Measurements from ENCODE around the gene VSTM4.

The VSTM4 gene

GRCh38 chr10:49117376-49118070, 2.2 kb upstream of the VSTM4 start:
- DNase-seq: no peak

GRCh38 chr10:49116509-49117375, 1.4 kb upstream of the VSTM4 start:
- DNase-seq: no peak

- no peak for DNase-seq
These were observed 630 bp upstream of the VSTM4 start for GRCh38 chr10:49115796-49116508.

- peak in 2 of 56 donors; percentile 54 to 57 for DNase-seq
These were observed 656 bp downstream of the VSTM4 start for GRCh38 chr10:49114718-49115014.

GRCh38 chr10:49113741-49114141, 1.6 kb downstream of the VSTM4 start:
- DNase-seq: no peak

- DNase-seq: no peak
These were observed 2.5 kb downstream of the VSTM4 start for GRCh38 chr10:49112851-49113250.

- DNase-seq: no peak
These were observed 3.2 kb downstream of the VSTM4 start for GRCh38 chr10:49112098-49112497.

GRCh38 chr10:49111320-49111698, 4.0 kb downstream of the VSTM4 start:
- DNase-seq: no peak

- DNase-seq: no peak
These were observed 4.5 kb downstream of the VSTM4 start for GRCh38 chr10:49110684-49111319.

GRCh38 chr10:49109669-49110340, 5.5 kb downstream of the VSTM4 start:
- peak in 6 of 56 donors; percentile 11 to 37 (median 16) for DNase-seq

- DNase-seq: no peak
These were observed 6.7 kb downstream of the VSTM4 start for GRCh38 chr10:49108656-49109055.

- no peak for DNase-seq
These were observed 7.4 kb downstream of the VSTM4 start for GRCh38 chr10:49107887-49108267.

GRCh38 chr10:49107111-49107886, 8.0 kb downstream of the VSTM4 start:
- DNase-seq: no peak

GRCh38 chr10:49106451-49106850, 8.9 kb downstream of the VSTM4 start:
- peak in 26 of 56 donors; percentile 7 to 62 (median 30) for DNase-seq

- DNase-seq: no peak
These were observed 10.2 kb downstream of the VSTM4 start for GRCh38 chr10:49105076-49105475.

- DNase-seq: no peak
These were observed 11.0 kb downstream of the VSTM4 start for GRCh38 chr10:49104323-49104722.

- DNase-seq: no peak
These were observed 11.6 kb downstream of the VSTM4 start for GRCh38 chr10:49103761-49104160.

GRCh38 chr10:49099046-49099445, 16.3 kb downstream of the VSTM4 start:
- DNase-seq: no peak

GRCh38 chr10:49096890-49097445, 18.4 kb downstream of the VSTM4 start:
- DNase-seq: no peak

- no peak for DNase-seq
These were observed 20.7 kb downstream of the VSTM4 start for GRCh38 chr10:49094646-49095045.
